Coronary artery (tissue), 2 donors: ENCODE data around the gene ZNF492.

ENCODE experiments used
- DNase-seq: peaks from one replicate; pipeline ENCODE4 v3.0.0-alpha.2; 2017; ENCODE audit warnings: low spot score
- H3K27ac ChIP-seq, 2 donors: fragments of 200-600 bp; sonication (generic); one replicate each; pipeline ENCODE4 v1.5.1; 2016 to 2019
- H3K4me3 ChIP-seq: fragments of 200-600 bp; sonication (generic); 2 replicates; pipeline ENCODE4 v1.5.1; 2016; ENCODE audit warnings: mild to moderate bottlenecking, moderate library complexity
- CTCF ChIP-seq: fragments of 200-600 bp; sonication (generic); IDR thresholded peaks from one replicate; pipeline ENCODE4 v1.5.1; 2019; ENCODE audit warnings: antibody characterized with exemption

ZNF492 gene

GRCh38 chr19:22619371-22619770 lies 14.8 kb upstream of the ZNF492 start:
- Histone ChIP-seq H3K27ac (peak overlapping the region in 1 of 2 donors; percentile 41), H3K4me3 (no peak overlapping the region)
- TF ChIP-seq CTCF, result no peak
- no peak for DNase-seq

- Histone ChIP-seq H3K27ac (peak overlapping the region in 1 of 2 donors; percentile 41), H3K4me3 (no peak overlapping the region)
- peak; percentile 47 for DNase-seq
- no peak for TF ChIP-seq CTCF
These were observed 14.2 kb upstream of the ZNF492 start for GRCh38 chr19:22619932-22620331.

- no peak overlapping the region for H3K4me3 ChIP-seq
- no peak for TF ChIP-seq CTCF
- peak overlapping the region in 1 of 2 donors; percentile 41 for H3K27ac ChIP-seq
- peak; percentile 50 for DNase-seq
These were observed 13.7 kb upstream of the ZNF492 start for GRCh38 chr19:22620401-22620800.

- Histone ChIP-seq H3K27ac (no peak overlapping the region), H3K4me3 (no peak overlapping the region)
- no peak for TF ChIP-seq CTCF
- peak; percentile 50 for DNase-seq
These were observed 13.2 kb upstream of the ZNF492 start for GRCh38 chr19:22620912-22621311.

GRCh38 chr19:22622020-22622419 lies 12.1 kb upstream of the ZNF492 start:
- Histone ChIP-seq H3K27ac (no peak overlapping the region), H3K4me3 (no peak overlapping the region)
- no peak for TF ChIP-seq CTCF
- DNase-seq, result no peak

GRCh38 chr19:22622901-22623840 lies 11.0 kb upstream of the ZNF492 start:
- DNase-seq, result no peak
- H3K4me3 ChIP-seq, result peak overlapping the region; percentile 65
- H3K27ac ChIP-seq, result peak overlapping the region; percentile 3 to 53
- no peak for TF ChIP-seq CTCF

- H3K4me3 ChIP-seq, result no peak overlapping the region
- TF ChIP-seq CTCF, result no peak
- no peak overlapping the region for H3K27ac ChIP-seq
- DNase-seq, result peak; percentile 67
These were observed 10.3 kb upstream of the ZNF492 start for GRCh38 chr19:22623841-22624221.
